Esophagus muscularis mucosa (tissue), 3 donors: Measurements from ENCODE around the gene DNAI1.

Source experiments
- POLR2AphosphoS5 ChIP-seq, 2 donors: sonication (generic); formaldehyde crosslinking; IDR thresholded peaks; one replicate each; pipeline ENCODE4 v1.6.1; 2017; ENCODE audit warnings: antibody characterized with exemption in 2 of 2
- TF ChIP-seq, protein P1 (sequence below), 3 experiments: fragments of 200-600 bp in 2 of 3; fragments of 450-650 bp in 1 of 3; sonication (generic) in 2 of 3; IDR thresholded peaks; one replicate each; pipeline ENCODE4 v1.5.1; 2017 to 2019; ENCODE audit warnings: antibody characterized with exemption in 3 of 3, mild to moderate bottlenecking in 2 of 3, moderate library complexity in 1 of 3

- TF ChIP-seq, protein P1, sequence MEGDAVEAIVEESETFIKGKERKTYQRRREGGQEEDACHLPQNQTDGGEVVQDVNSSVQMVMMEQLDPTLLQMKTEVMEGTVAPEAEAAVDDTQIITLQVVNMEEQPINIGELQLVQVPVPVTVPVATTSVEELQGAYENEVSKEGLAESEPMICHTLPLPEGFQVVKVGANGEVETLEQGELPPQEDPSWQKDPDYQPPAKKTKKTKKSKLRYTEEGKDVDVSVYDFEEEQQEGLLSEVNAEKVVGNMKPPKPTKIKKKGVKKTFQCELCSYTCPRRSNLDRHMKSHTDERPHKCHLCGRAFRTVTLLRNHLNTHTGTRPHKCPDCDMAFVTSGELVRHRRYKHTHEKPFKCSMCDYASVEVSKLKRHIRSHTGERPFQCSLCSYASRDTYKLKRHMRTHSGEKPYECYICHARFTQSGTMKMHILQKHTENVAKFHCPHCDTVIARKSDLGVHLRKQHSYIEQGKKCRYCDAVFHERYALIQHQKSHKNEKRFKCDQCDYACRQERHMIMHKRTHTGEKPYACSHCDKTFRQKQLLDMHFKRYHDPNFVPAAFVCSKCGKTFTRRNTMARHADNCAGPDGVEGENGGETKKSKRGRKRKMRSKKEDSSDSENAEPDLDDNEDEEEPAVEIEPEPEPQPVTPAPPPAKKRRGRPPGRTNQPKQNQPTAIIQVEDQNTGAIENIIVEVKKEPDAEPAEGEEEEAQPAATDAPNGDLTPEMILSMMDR (IDR thresholded peaks at IDR 0.05): no peak
- TF ChIP-seq POLR2AphosphoS5 (IDR thresholded peaks at IDR 0.05): no peak
These were observed 62.1 kb downstream of the DNAI1 start for GRCh38 chr9:34520505-34521385.
